NCI-H446 (cell line): ENCODE results near the gene IFT172.

ENCODE experiments used
- DNase-seq, 2 experiments: peaks; one replicate each; lab custom pipeline; 2025; lab: John Stamatoyannopoulos, UW

The IFT172 gene

GRCh38 chr2:27422958-27423357 is 66.6 kb downstream of the IFT172 start:
- DNase-seq: no peak

GRCh38 chr2:27421660-27422250 is 67.8 kb downstream of the IFT172 start:
- no peak for DNase-seq

DNA sequence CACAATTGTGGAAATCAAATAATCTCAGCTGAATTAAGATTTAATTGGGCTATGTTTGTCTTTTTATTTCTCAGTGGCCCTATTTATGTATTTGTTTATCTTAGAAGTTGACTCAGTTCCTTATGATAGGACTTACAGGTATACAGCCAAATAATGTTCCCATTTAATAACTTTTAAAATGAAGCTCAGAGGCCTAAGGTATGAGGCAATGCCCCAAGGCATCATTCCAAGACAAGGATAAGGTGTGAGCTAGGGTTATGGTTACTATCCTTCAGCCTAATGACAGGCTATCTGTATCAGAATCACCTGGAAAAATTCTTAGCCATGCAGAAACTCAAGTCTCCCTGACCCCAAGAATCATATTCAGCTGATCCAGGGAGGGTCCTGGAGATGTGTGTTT is 68.5 kb downstream of the IFT172 start:
- no peak for DNase-seq

- DNase-seq: no peak
Measured at GRCh38 chr2:27416151-27416550, 73.4 kb downstream of the IFT172 start.

DNA sequence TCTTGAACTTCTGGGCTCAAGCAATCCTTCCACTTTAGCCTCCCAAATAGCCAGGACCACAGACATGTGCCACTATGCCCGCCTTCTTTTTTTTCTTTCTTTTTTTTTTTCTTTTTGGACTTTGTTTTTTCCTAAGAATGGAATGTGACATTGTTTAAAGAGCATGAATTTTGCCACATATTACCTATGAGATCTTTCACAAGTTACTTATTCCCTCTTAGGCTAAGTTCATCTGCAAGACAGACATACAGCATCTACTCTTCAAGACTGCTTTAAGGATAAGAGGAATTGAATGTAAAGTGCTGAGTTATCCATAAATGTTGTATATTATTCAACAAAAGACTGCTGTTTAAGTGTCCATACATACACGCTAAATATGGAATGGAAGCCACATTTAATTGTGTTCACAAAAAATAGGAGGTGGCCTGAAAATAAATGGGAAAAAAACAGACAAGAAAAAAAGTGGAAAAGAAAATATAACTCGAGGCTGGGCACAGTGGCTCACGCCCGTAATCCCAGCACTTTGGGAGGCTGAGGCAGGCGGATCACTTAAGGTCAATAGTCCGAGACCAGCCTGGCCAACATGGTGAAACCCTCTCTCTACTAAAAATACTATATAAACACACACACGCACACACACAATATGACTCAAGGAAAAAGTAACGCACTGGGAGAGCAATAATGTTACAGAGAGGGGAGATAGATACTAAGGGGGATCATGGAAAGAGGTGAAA is 77.0 kb downstream of the IFT172 start:
- no peak for DNase-seq

DNA sequence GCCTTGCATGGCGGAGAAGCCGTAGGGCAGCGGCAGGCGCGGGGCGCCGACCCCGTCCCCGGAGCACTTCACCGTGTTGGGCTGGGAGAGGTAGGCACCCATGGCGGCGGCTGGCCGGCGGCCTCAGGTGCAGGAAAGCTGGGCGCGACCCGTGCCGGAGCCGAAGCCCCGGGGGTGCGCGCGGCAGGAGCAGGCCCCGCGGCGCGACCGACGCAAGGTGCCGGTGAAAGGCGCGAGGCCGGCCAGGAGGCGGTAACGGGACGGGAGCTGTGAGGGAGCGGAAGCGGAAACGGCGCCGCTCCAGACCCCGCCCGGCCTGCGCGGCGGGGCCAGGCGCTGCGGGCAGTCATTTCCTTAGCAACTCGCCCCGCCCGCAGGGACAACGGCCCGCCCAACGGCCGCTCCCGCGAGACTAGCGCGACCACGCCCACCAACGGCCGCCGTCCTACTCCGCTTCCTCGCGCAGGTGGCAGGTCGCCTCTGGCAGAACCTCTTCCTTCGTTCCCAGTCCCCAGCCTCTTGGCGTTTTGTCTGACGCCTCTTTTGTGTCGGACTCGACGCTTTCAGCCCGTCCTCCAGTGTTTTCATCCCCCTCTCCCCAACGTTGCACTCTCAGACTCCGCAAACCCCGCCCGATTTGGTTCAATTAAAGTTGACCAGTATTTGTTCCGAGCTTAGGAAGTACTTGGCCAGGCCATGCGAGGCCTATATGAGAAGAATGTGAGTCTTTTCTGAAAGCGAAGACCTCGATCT is 80.0 kb downstream of the IFT172 start, which contains the start of gene PPM1G:
TSS of gene PPM1G (minus strand) at position 271 of the 753 bp plus-strand sequence. CDS start at position 102, 169 bp downstream.
- peak; percentile 76 to 95 for DNase-seq

- DNase-seq: peak in 1 of 2 experiments; percentile 12
Measured at GRCh38 chr2:27408601-27409320, 80.8 kb downstream of the IFT172 start.

GRCh38 chr2:27407798-27408491 is 81.6 kb downstream of the IFT172 start:
- peak in 1 of 2 experiments; percentile 46 for DNase-seq

DNA sequence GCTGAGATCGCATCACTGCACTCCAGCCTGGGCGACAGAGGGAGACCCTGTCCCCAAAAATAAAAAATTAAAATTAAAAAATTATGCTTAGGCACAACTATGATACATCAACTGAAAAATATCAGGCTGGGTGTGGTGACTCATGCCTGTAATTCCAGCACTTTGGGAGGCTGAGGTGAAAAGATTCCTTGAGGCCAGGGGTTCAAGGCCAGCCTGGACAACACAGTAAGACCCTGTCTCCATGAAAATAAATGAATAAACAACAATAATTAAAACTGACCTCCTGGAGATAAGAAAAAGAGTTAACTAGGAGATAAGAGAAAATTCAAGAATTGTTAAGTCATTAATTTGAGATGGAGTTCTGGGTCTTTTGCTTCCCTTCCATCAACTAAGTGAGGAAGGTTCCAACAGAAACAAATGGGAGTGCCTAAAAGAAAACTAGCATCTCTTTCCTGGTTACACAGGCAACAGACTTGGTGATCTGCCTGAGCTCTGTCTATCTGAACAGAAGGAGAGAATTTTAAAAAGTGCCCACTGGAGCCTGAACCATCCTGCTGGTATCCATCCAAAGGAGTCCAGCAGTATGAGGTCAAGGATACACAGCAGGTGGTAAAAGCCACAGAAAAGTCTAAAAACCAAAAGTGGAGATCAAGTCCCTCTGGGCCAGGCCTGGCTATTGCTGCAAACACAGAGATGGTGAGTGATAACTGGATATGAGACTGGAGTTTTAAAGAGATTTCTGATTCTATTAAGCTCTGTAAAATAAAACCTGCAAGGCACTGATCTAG is 89.0 kb downstream of the IFT172 start:
- no peak for DNase-seq

DNA sequence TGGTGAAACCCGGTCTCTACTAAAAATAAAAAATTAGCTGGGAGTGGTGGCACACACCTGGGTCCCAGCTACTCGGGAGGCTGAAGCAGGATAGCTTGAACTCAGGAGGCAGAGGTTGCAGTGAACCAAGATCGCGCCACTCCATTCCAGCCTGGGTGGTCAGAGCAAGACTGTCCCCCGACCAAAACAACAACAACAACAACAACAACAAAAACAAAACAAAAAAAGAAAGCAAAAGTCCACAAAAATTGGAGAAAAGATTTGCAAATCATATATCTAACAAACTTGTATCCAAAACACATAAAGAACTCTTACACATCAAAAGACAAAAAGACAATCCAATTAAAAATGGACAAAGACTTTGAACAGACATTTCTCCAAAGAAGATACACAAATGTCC is 90.6 kb downstream of the IFT172 start:
- DNase-seq: no peak
